CD8-positive, alpha-beta memory T cell (primary cell): ENCODE measurements around the gene PLXNB3. TPM values are rescaled to one million over a fixed set of nuclear protein-coding genes. Genes with fewer than 3 reads are reported as not detected.

Source experiments
- CTCF ChIA-PET: fragments of 350-600 bp; sonication (Branson Sonifier 250); formaldehyde crosslinking; loops from one replicate; lab custom pipeline; 2021; ENCODE audit warnings: antibody characterized with exemption; lab: Charles Lee
- POLR2A ChIA-PET: fragments of 350-600 bp; sonication (Branson Sonifier 250); formaldehyde crosslinking; loops from one replicate; lab custom pipeline; 2021; ENCODE audit warnings: antibody characterized with exemption; lab: Charles Lee
- DNase-seq, 5 donors: peaks; one replicate each; pipeline versions ENCODE4 v3.0.0 to v3.0.0-alpha.2; 2020 to 2022; ENCODE audit warnings: mixed read lengths in 1 of 5
- H3K27ac ChIP-seq: one replicate; pipeline ENCODE4 v1.7.0; 2013; ENCODE audit warnings: low read depth, mild to moderate bottlenecking, low read length, moderate library complexity
- H3K27me3 ChIP-seq: 2 replicates; pipeline ENCODE4 v1.7.0; 2013; ENCODE audit warnings: low read length, mild to moderate bottlenecking; ENCODE audit not compliant: insufficient read depth, poor library complexity, severe bottlenecking
- H3K36me3 ChIP-seq: 2 replicates; pipeline ENCODE4 v1.7.0; 2013; ENCODE audit warnings: mild to moderate bottlenecking, low read length, moderate library complexity; ENCODE audit not compliant: insufficient read depth
- H3K4me1 ChIP-seq: 2 replicates; pipeline ENCODE4 v1.7.0; 2013; ENCODE audit warnings: mild to moderate bottlenecking, low read length, moderate library complexity; ENCODE audit not compliant: insufficient read depth
- H3K4me3 ChIP-seq: 2 replicates; pipeline ENCODE4 v1.7.0; 2013; ENCODE audit warnings: mild to moderate bottlenecking, low read length
- H3K9me3 ChIP-seq: 2 replicates; pipeline ENCODE4 v1.7.0; 2013; ENCODE audit warnings: mild to moderate bottlenecking, low read length
- H3K27ac Mint-ChIP-seq, 8 donors: one replicate each; pipeline ENCODE4 v1.8.0; 2020 to 2021; ENCODE audit warnings: mixed read lengths in 8 of 8, mild to moderate bottlenecking in 6 of 8, inconsistent platforms in 3 of 8, moderate library complexity in 3 of 8
- H3K27me3 Mint-ChIP-seq, 2 donors: one replicate each; pipeline ENCODE4 v1.8.0; 2020 to 2021; ENCODE audit warnings: mixed read lengths in 2 of 2, mild to moderate bottlenecking in 1 of 2, moderate library complexity in 1 of 2
- H3K36me3 Mint-ChIP-seq, 3 donors: one replicate each; pipeline ENCODE4 v1.8.0; 2020 to 2021; ENCODE audit warnings: mixed read lengths in 3 of 3, inconsistent platforms in 1 of 3, mild to moderate bottlenecking in 1 of 3
- H3K4me1 Mint-ChIP-seq, 3 donors: one replicate each; pipeline ENCODE4 v1.8.0; 2020 to 2021; ENCODE audit warnings: mixed read lengths in 3 of 3, inconsistent platforms in 1 of 3, mild to moderate bottlenecking in 1 of 3
- H3K4me3 Mint-ChIP-seq, 7 donors: one replicate each; pipeline ENCODE4 v1.8.0; 2020 to 2021; ENCODE audit warnings: mixed read lengths in 7 of 7, mild to moderate bottlenecking in 6 of 7, moderate library complexity in 4 of 7, inconsistent platforms in 2 of 7
- H3K9me3 Mint-ChIP-seq, 5 donors: one replicate each; pipeline ENCODE4 v1.8.0; 2020 to 2022; ENCODE audit warnings: mixed read lengths in 5 of 5, mild to moderate bottlenecking in 3 of 5, moderate library complexity in 2 of 5, inconsistent platforms in 1 of 5
- polyA plus RNA-seq: library from polyadenylated mRNA; unstranded; fragments of 300-500 nt; fragmentation: Illumina TruSeq; gene quantifications from one replicate; pipeline ENCODE4 v1.2.3, GENCODE V29; 2021
- total RNA-seq, 2 experiments: library from RNA; stranded (reverse); gene quantifications; one replicate each; pipeline ENCODE4 v1.2.3, GENCODE V29; 2021

The PLXNB3 gene
- total and polyA plus RNA-seq, 3 experiments from 2014 or later = 0.51 to 0.57 TPM; not detected in 1

- Histone ChIP-seq H3K4me3 (no peak overlapping the region), H3K4me1 (peaks cover 11% of the 10 kb centered on the region), H3K27me3 (no peaks in the 10 kb centered on the region), H3K27ac (no peak overlapping the region), H3K36me3 (no peaks in the 10 kb centered on the region), H3K9me3 (no peaks in the 10 kb centered on the region)
- peak overlapping the region; percentile 1 to 77 (median 19) for H3K27ac Mint-ChIP-seq
- peak in 1 of 5 donors; percentile 22 for DNase-seq
- peaks cover 19 to 28% (median 20%) of the 10 kb centered on the region in 3 donors for H3K4me1 Mint-ChIP-seq
- no peaks in the 10 kb centered on the region for H3K9me3 Mint-ChIP-seq
- H3K27me3 Mint-ChIP-seq = peaks cover 0 to 6% of the 10 kb centered on the region in 2 donors
- peak overlapping the region in 1 of 7 donors; percentile 26 for H3K4me3 Mint-ChIP-seq
- peaks cover 2 to 15% (median 4%) of the 10 kb centered on the region in 3 donors for H3K36me3 Mint-ChIP-seq
- CTCF ChIA-PET = interaction anchor here (1.5 kb wide), 1 partner anchor 9 kb away, joined by 3 read pairs; no protein-coding TSS in a partner anchor
- POLR2A ChIA-PET = no interaction called here
Observed at GRCh38 chrX:153735274-153735673, 28.8 kb upstream of the PLXNB3 start.

- no peaks in the 10 kb centered on the region for H3K36me3 ChIP-seq
- H3K4me1 Mint-ChIP-seq = peaks cover 24 to 30% (median 24%) of the 10 kb centered on the region in 3 donors
- no peaks in the 10 kb centered on the region for H3K9me3 ChIP-seq
- H3K27ac ChIP-seq = no peak overlapping the region
- DNase-seq = no peak
- H3K4me3 ChIP-seq = no peak overlapping the region
- peaks cover 0 to 9% of the 10 kb centered on the region in 2 donors for H3K27me3 Mint-ChIP-seq
- peaks cover 3 to 12% (median 4%) of the 10 kb centered on the region in 3 donors for H3K36me3 Mint-ChIP-seq
- H3K27me3 ChIP-seq = no peaks in the 10 kb centered on the region
- no peaks in the 10 kb centered on the region for H3K9me3 Mint-ChIP-seq
- ChIA-PET POLR2A (no interaction called here), CTCF (no interaction called here)
- peaks cover 15% of the 10 kb centered on the region for H3K4me1 ChIP-seq
- H3K27ac Mint-ChIP-seq = no peak overlapping the region
- no peak overlapping the region for H3K4me3 Mint-ChIP-seq
Observed at GRCh38 chrX:153736071-153736820, 27.8 kb upstream of the PLXNB3 start.

DNA sequence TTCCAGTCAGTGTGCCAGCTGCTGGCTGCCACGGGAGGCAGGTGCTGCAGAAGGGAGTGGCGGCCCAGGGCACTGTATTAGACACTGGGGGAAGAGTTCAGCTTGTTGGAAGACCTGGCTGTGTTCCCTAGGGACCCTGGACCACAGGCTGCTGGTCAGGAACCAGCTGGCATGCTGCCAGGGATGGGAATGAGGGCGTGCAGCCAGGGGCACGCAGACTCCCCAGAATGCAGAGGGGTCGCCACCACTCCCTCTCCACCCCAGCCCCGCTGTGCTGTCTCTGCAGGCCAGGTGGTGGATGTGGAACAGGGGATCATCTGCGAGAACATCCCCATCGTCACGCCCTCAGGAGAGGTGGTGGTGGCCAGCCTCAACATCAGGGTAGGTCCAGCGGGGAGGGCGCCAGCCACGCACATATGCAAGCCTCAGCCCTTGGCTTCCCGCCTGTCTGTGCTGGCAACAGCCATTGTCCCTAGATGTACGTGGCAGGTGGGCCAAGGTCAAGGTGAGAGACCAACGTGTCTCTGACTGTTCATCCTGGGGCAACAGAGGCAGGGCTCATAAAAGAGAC is 27.1 kb upstream of the PLXNB3 start:
- peaks cover 2 to 6% (median 4%) of the 10 kb centered on the region in 3 donors for H3K36me3 Mint-ChIP-seq
- Histone ChIP-seq H3K4me1 (peaks cover 15% of the 10 kb centered on the region), H3K4me3 (no peak overlapping the region), H3K27me3 (no peaks in the 10 kb centered on the region), H3K27ac (no peak overlapping the region), H3K9me3 (no peaks in the 10 kb centered on the region), H3K36me3 (no peaks in the 10 kb centered on the region)
- no peak for DNase-seq
- H3K9me3 Mint-ChIP-seq = no peaks in the 10 kb centered on the region
- H3K4me3 Mint-ChIP-seq = no peak overlapping the region
- ChIA-PET CTCF (no interaction called here), POLR2A (no interaction called here)
- H3K4me1 Mint-ChIP-seq = peaks cover 20 to 25% (median 22%) of the 10 kb centered on the region in 3 donors
- H3K27ac Mint-ChIP-seq = no peak overlapping the region
- H3K27me3 Mint-ChIP-seq = peaks cover 0 to 13% of the 10 kb centered on the region in 2 donors

- Mint-ChIP-seq H3K4me1 (peaks cover 20 to 25% (median 22%) of the 10 kb centered on the region in 3 donors), H3K27me3 (peaks cover 0 to 17% of the 10 kb centered on the region in 2 donors), H3K4me3 (no peak overlapping the region), H3K9me3 (no peaks in the 10 kb centered on the region), H3K36me3 (peaks cover 2 to 6% (median 4%) of the 10 kb centered on the region in 3 donors), H3K27ac (no peak overlapping the region)
- H3K4me1 ChIP-seq = peaks cover 15% of the 10 kb centered on the region
- no peak for DNase-seq
- no peak overlapping the region for H3K4me3 ChIP-seq
- no peaks in the 10 kb centered on the region for H3K36me3 ChIP-seq
- no peak overlapping the region for H3K27ac ChIP-seq
- H3K27me3 ChIP-seq = no peaks in the 10 kb centered on the region
- no peaks in the 10 kb centered on the region for H3K9me3 ChIP-seq
- ChIA-PET CTCF (no interaction called here), POLR2A (no interaction called here)
Observed at GRCh38 chrX:153738056-153738605, 25.9 kb upstream of the PLXNB3 start.

GRCh38 chrX:153739754-153740486 is 24.1 kb upstream of the PLXNB3 start:
- Mint-ChIP-seq H3K4me1 (peaks cover 20 to 28% (median 20%) of the 10 kb centered on the region in 3 donors), H3K36me3 (peaks cover 2 to 6% (median 4%) of the 10 kb centered on the region in 3 donors), H3K4me3 (peak overlapping the region in 6 of 7 donors; percentile 36 to 85 (median 66)), H3K27me3 (peaks cover 3 to 20% of the 10 kb centered on the region in 2 donors), H3K27ac (peak overlapping the region in 5 of 8 donors; percentile 23 to 81 (median 66)), H3K9me3 (no peaks in the 10 kb centered on the region)
- Histone ChIP-seq H3K27ac (no peak overlapping the region), H3K9me3 (no peaks in the 10 kb centered on the region), H3K4me1 (peaks cover 15% of the 10 kb centered on the region), H3K4me3 (no peak overlapping the region), H3K27me3 (no peaks in the 10 kb centered on the region), H3K36me3 (no peaks in the 10 kb centered on the region)
- CTCF ChIA-PET = no interaction called here
- DNase-seq = no peak
- POLR2A ChIA-PET = no interaction called here

DNA sequence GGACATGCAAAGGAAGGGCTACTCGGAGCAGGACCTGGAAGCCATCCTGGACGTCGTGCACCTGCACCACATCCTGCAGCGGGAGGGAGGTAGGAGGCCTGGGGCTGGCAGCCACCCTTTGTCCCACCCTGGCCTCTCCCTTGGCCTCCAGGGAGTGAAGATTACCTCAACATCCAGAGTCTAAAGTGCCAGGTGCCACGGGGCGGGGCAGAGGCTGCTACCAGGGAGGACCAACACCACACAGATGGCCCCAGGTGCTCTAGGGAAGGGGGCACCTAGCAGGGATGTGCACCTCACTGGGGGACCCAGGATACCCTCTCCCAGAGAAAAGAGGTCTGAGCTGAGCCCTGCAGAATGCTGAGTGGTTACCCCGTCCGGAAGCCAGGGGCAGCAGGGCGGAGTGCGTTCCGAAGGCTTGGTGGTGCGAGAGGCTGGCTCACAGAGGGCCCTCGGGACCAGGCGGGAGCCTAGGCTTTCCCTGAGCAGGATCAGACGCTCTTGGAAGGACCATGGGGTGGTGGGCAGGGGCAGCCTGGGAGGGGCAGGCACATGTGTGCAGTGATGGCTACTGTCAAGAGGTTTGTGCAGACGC is 23.3 kb upstream of the PLXNB3 start:
- no peak for DNase-seq

DNA sequence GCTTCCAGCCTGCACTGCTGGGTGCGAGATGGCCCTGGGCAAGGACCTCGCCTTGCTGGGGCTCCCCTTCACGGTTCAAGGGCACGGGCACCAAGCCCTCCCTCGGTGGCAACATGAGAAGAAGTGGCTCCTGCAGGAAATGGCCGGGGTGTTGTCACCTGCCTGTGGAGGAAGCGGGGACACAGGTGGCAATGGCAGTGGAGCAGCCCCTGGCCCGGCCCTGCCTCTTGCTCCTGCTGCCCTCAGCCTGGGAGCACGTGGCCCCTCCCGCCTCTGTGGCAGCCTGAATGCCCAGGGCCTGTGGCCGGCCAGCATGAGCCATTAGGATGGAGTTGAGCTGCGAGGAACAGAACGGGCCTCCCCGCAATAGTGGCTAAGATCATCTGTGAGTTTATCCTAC is 22.6 kb upstream of the PLXNB3 start:
- H3K27ac Mint-ChIP-seq = peak overlapping the region in 2 of 8 donors; percentile 58 to 69
- Histone ChIP-seq H3K9me3 (no peaks in the 10 kb centered on the region), H3K36me3 (no peaks in the 10 kb centered on the region), H3K27me3 (no peaks in the 10 kb centered on the region), H3K4me3 (no peak overlapping the region), H3K27ac (no peak overlapping the region), H3K4me1 (peaks cover 15% of the 10 kb centered on the region)
- peaks cover 3 to 22% of the 10 kb centered on the region in 2 donors for H3K27me3 Mint-ChIP-seq
- H3K4me3 Mint-ChIP-seq = peak overlapping the region in 4 of 7 donors; percentile 50 to 82 (median 64)
- H3K9me3 Mint-ChIP-seq = no peaks in the 10 kb centered on the region
- peaks cover 0 to 3% (median 2%) of the 10 kb centered on the region in 3 donors for H3K36me3 Mint-ChIP-seq
- CTCF ChIA-PET = no interaction called here
- H3K4me1 Mint-ChIP-seq = peaks cover 12 to 19% (median 13%) of the 10 kb centered on the region in 3 donors
- POLR2A ChIA-PET = no interaction called here
- DNase-seq = no peak

More for the DNA sequence above, 23.3 kb upstream of the PLXNB3 start:
- Mint-ChIP-seq H3K27ac (peak overlapping the region in 6 of 8 donors; percentile 23 to 84 (median 64)), H3K36me3 (peaks cover under 1 to 3% (median 2%) of the 10 kb centered on the region in 3 donors), H3K27me3 (peaks cover 3 to 20% of the 10 kb centered on the region in 2 donors), H3K9me3 (no peaks in the 10 kb centered on the region), H3K4me1 (peaks cover 12 to 20% (median 13%) of the 10 kb centered on the region in 3 donors), H3K4me3 (peak overlapping the region; percentile 50 to 85 (median 65))
- Histone ChIP-seq H3K4me3 (no peak overlapping the region), H3K4me1 (peaks cover 15% of the 10 kb centered on the region), H3K27ac (no peak overlapping the region), H3K36me3 (no peaks in the 10 kb centered on the region), H3K9me3 (no peaks in the 10 kb centered on the region), H3K27me3 (no peaks in the 10 kb centered on the region)
- POLR2A ChIA-PET = no interaction called here
- CTCF ChIA-PET = no interaction called here
